Ramos (cell line): ENCODE results near the gene SMTNL2.
"Not testable (repeated sequence)": the region's sequence is repeated elsewhere in the genome, so short reads cannot be mapped to it uniquely, and the experiment has no call there.

ENCODE experiments used
- in situ Hi-C: fragments of 300-500 bp; cut with MboI; formaldehyde crosslinking; loops from one replicate; pipeline ENCODE4 v1.14.3; 2022; ENCODE audit warnings: low sequenced_read_pairs; ENCODE audit not compliant: unreplicated experiment

The SMTNL2 gene

DNA sequence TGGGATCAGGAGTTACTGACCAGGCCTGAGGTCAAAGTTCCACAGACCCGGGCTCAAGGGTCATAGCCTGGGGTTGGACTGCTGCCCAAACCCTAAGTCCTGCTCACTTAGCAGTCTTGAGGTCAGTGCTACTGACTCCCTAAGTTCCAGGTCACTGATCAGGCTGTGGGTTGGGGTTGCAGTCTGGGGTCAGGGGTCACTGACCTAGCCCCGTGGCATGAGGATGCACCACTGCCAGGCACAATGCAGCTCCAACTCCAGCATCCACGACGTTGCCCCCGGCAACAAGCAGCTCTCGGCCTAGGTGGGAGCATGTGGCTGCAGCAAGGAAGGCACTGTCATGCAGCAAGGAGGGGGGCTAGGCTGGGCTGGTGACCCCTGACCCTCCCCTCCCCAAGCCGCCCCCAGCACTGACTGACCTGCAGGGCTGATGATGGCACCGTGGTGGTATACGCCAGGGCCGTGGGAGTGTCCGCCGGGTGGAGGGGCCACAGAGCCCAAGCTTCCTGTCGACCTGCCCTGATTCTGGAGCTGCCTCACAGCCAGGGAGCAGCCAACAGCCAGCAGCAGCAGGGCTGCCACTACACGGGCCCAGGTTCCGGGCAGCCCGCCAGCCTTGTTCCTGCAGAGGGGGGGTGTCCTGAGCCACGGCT, 25.1 kb upstream of the SMTNL2 start:
- in situ Hi-C loops: no loop called here

DNA sequence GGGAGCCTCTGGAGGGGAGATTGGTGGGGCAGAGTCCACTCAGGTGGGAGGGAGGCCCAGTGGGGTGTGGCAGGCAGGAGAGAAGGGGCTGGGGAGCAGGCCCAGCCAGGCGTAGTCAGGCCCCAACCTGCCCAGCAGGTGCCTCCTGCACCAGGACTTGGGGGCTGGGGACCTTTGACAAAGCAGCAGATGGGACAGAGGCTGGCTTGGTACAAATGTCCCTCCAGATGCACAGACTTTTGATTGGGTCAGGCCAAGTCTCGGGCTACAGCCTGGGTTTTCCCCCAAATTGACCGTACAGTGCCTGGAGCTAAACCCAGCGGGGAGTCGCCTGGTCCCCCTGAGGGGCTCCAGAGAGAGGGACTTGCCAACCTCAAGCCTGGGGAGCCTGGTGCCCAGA, 24.4 kb upstream of the SMTNL2 start:
- in situ Hi-C loops: no loop called here

DNA sequence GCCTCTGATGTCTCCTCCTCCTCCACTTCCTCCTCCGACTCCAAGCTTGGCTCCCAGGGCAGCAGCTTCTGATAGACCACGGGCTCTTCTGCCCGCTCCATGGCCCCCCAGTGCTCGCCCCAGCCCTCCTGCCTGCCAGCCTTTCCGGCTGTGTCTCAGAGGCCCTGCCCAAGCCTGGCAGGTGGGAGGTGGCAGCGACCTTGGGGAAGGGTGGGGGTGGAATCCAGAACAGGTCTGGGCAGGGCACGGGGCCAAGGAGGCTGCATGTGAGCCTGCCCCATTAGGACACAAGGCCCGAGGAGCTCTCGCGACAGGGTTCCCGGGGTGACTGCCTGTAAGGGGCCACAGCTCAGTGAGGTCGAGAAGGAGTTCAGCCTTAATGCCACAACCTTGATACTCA, 23.9 kb upstream of the SMTNL2 start, which contains the start of gene GGT6:
Gene GGT6, minus strand, starts transcription at position 157 of the 400 bp plus-strand sequence. Its CDS starts 56 bp downstream, at position 101.
- in situ Hi-C loops: no loop called here

DNA sequence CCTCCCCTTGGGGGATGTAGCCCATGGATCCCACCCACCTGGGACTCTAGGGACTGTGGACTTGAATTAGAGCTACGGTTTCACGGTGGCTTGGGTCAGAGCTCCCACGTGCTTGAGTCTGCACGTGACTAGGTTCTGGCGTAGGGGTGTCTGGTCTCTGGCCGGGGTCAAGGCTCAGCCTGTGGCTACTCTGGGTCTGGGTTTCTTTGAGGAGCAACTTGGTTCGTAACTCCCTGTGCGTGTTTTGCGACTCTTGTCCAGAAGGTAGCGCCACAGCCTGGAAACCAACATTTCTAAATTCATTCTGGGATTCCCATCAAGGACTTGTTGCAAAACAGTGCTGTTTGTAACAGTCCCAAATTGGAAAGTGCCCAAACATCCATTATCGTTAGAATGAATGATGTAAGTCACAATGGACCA, 23.5 kb upstream of the SMTNL2 start:
- in situ Hi-C loops: no loop called here

DNA sequence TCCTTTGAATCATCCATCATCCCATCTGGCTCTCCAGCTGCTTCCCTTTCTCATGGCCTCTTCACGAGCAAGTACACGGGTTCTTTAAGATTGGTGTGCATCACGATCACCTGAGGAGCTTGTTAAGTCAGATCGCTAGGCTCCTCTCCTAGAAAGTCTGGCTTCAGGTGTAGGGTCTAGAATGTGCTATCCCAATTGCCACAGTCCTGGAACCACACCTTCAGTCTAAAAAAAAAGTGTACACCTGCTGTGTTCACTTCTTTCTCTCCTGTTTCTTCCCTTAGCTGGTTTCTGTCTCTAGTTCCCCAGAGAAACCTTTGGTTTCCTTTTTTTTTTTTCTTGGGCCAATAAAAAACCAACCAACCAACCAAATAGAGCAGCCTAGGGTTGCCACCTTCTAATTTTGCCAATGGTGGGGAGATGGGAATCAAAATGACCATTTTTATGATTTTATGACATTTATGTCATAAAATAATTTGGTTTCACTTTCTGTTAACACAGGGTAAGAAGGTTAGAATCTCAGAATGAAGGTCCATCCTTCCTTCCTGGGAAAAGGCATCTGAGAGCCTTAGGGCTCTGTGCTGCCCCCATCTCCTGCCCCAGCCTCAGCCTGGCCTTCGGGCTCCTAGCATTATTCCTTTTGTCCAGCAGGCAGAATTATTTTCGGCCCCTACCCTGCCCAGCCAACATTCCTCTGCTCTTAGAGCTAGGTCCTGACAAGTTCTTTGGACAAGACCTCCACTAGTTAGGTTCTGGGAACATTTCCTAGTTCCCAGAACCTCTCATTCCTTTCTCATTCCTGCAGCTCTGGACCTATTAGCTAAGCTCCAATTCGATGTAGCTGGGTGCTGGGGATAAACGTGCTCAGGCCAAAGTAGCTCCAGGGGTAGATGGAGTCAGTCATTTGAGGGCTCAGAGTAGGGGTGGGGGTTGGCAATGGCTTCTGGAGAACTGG, 22.0 kb upstream of the SMTNL2 start:
- in situ Hi-C loops: no loop called here

DNA sequence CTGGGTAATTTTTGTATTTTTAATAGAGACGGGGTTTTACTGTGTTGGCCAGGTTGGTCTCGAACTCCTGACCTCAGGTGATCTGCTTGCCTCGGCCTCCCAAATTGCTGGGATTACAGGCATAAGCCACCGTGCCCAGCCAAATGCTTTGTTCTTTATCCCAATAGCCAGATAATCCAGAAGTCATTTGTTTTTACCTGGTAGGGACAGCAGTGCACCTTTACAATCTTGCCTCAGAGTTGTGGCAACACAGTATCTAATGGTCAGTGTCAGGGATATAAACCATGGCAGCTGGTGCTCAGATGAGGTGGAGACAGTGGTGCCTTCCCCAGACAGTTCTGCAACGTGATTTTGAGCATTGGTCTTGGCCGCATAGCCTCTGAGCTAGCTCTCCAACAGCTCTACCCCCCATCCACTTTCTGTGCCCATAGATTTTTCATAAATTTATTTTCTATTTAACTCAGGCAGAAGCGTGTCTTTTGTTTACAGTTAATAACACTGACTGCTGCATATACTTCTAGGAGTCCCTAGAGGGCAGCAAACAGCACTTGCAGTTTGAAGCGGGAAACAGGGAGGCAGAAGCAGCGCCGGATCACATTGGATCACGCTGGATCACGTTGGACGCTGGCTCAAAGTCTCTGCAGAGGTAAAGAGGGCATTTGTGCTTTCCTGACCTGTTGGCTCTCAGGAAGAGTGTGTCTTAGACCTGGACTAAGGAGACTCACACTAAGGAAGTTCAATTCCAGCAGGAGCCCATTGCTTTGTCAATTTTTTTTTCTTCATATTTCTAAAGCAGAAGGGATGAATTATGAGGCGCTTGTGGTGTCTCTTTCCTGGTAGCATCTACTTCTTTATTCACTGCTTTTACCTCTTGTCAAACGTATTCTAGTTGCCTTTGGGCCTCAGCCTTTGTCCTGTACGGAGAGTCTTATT, 18.9 kb upstream of the SMTNL2 start:
- in situ Hi-C loops: no loop called here

DNA sequence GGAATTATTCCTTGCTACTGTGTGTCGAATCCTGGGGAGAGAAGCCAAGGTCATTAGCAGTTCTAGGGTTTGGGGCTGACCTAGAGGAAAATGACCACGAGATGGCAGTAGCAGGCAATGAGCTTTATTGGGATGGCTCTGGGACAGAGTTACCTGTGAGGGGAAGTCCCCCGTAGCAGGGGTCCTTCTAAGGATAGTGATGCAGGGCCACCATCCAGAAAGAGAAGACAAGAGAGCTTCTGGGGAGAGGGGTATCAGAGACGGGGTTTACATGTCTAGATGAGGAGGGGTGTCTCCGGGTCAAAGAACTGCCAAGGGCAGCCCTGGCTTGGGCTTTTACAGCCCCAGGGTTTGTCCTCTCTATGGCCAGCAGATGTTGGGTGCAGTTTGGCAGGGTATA, 17.5 kb upstream of the SMTNL2 start:
- in situ Hi-C loops: no loop called here

DNA sequence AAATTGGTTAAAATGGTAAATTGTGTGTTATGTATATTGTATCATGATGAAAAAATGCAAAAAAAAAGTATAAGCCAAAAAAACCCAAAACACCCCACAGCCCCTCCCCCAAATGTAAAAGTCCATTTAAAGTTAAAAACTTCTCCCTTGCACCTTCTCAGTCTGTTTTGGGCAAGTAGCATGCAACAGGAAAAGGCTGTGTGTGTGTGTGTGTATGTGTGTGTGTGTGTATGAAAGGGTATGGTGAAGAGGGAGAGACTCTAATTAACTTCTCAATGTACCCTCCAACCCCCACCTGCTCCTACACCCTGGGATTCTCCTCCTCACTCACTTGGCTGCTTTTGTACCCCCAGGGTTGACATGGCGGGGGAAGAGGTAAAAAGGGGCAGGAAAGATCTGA, 14.7 kb upstream of the SMTNL2 start:
- in situ Hi-C loops: no loop called here

DNA sequence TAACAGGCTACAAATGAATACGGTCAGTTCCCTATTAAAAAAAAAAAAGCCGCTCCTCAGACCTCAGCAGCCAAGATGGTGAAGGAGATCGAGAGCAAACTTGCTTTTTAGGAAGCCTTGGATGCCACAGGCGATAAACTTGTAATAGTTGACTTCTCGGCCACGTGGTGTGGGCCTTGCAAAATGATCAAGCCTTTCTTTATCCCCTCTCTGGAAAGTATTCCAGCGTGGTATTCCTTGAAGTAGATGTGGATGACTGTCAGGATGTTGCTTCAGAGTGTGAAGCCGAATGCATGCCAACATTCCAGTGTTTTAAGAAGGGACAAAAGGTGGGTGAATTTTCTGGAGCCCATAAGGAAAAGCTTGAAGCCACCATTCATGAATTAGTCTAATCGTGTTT, 12.2 kb upstream of the SMTNL2 start:
- in situ Hi-C loops: no loop called here

DNA sequence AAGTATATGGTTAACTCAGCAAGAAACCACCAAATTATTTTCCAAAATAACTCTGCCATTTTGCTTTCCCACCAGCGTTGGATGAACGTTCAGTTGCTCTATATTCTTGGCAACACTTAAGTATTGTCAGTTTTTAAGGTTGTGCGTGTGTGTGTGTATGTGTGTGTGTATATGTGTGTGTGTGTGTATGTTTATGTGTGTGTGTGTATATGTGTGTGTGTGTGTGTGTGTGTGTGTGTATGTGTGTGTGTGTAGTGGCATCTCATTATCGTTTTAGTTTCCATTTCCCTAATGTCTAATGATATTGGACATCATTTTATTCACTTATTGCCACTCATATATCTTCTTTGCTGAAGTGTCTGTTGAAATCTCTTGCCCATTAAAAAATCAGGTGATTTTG, 11.2 kb upstream of the SMTNL2 start:
- in situ Hi-C loops: no loop called here

DNA sequence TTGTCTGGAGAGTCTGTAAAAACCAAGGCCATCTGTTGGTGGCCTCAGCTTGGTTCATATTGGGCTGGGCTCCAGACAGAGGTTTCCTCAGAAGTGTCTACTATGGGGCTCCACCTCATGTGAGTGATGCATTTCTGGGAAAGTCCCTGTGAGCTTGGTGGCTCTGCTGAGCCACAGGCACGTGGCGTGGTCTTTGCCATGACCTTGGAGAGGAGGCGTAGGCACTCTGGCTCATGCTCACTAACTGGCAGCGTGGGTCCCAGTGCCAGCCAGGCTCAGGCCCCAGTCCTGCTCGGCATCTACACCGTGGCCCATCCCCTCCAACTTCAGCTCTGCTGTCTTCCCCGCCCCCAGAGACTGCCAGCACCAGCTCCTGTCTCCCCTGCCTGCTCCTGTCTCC, 10.7 kb upstream of the SMTNL2 start:
- in situ Hi-C loops: no loop called here

DNA sequence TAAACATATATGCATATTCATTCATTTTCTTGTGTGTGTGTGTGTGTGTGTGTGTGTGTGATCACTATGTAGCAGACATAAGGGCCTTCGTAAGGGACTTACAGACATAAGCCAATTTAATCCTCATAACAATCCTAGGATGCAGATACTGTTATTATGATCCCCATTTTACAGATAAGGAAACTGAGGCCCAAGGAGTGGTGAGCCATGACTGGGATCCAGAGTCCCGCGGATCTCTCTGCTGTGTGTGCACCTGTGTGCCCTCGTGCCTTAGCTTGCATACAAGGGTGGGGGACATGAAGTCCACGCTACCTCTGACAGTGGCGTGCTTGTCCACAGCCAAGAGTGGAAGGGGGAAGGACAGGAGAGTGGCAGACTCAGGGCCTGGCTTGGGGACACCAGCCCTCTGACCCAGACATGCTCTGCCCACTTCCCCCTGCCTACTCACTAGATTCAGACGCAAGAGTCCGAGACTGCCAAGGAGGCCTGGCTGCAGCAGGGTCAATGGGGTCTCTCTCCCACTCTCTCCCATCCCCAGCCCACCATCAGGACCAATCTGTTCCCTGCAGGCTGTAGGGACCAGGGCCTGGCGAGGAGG, 9.8 kb upstream of the SMTNL2 start:
- in situ Hi-C loops: no loop called here

DNA sequence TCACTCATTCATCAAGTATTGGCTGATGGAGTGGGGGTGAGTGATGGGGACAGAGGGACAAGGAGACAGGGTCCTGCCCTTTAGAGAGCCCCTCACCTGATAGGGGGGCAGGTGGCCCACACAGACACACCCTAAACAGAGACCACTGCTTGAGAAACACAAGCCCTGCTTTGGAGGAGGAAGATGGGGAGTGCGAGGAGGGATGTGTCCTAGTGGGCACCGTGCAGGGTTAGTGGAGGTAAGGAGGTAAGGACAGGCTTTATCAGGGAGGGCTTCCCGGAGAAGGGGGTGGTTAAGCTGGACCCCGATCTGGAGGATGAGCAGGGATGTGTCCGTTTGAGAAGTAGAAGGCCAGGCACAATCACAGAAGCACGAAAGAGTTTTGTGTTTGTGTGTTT, 8.2 kb upstream of the SMTNL2 start:
- in situ Hi-C loops: no loop called here

DNA sequence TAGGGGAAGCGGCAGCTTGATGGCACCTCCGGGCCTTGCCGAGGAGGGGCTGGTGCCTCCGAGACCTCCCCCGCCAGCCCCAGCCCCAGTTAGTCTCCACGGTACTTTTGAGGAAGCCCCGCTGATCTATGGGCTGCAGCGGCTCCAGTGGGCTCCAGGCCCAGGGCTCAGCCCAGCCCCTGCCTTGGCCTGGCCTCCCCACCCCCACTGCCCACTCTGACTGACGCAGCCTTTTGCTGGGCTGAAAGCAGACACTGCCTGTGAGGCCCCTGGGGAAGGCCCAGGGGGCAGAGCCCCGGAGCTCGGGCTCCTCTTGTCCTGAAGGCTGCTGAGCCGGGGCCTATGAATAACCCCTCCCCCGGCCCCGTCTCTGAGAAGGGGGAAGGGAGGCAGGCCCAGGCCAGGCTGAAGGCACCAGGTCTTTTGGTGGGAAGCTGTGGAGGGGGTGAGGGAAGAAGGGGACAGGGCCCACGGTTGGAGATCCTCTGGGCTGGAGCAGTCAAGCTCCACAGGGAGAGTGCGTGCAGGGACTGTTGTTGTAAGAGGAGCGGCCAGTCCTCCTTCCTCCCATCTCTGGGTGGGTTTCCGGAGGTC, 7.5 kb upstream of the SMTNL2 start:
- in situ Hi-C loops: no loop called here

DNA sequence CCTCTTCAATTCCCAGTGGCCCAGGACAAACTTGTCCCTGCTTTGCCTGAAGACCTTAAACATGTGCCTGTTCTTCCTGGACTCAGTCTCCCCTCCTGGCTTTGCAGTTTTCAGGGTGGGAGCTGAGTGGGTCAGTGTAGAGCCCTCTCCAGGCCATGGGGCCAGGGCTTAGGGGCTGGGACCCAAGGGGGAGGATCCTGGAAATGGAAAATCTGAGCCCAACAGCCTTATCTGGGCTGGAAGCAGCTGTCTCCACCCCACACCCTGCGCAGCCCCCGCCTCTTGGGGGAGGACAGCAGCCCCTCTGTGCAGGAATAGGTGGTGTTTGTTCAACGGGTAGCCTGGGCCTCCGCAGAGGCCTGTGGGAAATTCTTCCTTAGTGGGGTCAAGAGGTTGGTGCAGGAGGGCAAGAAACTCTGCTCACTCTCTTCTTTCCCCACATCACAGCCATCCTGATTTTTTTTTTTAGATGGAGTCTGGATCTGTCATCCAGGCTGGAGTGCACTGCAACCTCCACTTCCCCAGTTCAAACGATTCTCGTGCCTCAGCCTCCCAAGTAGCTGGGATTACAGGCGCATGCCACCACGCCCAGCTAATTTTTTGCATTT, 6.8 kb upstream of the SMTNL2 start:
- in situ Hi-C loops: no loop called here

DNA sequence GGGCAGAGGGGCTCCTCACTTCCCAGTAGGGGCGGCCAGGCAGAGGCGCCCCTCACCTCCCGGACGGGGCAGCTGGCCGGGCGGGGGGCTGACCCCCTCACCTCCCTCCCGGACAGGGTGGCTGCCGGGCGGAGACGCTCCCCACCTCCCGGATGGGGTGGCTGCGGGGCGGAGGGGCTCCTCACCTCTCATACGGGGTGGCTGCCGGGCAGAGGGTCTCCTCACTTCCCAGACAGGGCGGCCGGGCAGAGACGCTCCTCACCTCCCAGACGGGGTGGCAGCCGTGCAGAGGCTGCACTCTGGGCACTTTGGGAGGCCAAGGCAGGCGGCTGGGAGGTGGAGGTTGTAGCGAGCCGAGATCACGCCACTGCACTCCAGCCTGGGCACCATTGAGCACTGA, 6.0 kb upstream of the SMTNL2 start:
- in situ Hi-C loops: not testable (repeated sequence)

DNA sequence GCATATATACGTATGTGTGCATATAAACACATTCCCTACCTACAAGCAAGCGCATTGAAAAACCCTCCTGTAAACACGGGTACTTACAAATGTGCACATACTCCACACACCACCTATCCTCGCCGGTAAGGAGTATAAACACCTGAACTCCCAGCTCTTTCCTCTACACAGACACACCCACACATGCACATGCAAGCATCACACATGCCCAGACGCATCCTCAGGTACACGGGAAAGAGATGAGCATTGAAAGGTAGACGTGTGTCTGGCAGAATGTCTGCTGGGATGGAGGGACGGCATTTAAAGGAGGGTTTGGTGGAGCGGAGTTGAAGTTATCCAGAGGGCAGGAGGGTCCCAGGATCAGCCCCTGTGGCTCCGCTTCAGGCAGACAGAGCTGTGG, 4.7 kb upstream of the SMTNL2 start:
- in situ Hi-C loops: loop anchor here (10.0 kb wide), 1 partner anchor 305 kb away; no protein-coding TSS in a partner anchor

DNA sequence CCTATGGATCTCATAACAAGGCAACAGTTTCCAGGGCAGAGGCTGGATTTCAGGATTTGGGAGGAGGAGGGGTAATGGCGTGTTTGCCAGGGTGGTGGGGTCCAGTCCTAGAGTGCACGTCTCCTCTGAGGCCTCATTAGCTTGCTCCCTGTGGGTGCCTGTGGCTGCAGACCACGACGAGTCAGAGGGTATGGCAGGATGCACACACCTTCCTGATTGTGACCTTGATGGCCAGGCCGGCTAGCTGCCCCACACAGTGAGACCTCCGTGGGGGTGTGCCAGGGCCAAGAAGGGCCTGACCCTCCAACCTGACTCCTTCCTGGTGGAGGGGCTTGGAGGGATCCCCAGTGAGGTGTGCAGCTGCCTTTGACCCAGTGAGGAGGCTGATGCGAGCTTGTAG, 4.0 kb upstream of the SMTNL2 start:
- in situ Hi-C loops: loop anchor here (10.0 kb wide), 1 partner anchor 305 kb away; no protein-coding TSS in a partner anchor

DNA sequence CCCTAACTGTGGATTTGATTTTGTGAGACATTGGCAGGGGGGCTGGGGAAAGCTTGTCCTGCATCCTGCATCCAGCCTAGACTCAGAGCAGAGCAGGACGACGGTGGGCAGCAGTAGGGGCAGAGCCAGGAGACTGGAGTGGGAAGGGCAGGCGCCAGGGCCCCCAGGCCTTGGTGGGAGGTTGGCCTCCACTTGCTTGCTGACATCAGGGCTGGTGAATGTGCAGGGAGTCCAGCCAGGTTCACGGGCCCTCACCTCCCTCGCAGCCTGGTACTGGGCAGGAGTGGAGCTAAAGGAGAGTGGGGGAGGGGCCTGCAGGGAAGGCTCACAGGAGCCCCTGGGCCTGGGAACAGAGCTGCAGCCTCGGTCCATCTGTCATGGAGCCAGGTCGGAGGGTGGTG, 2.2 kb upstream of the SMTNL2 start:
- in situ Hi-C loops: loop anchor here (10.0 kb wide), 1 partner anchor 303 kb away; no protein-coding TSS in a partner anchor
